ENCODE results near the gene LRRTM4.

- TF ChIP-seq CTCF (conservative IDR thresholded peaks at IDR 0.05; ENCODE audit: low read length) (no peak), EZH2phosphoT487 (IDR thresholded peaks at IDR 0.05; ENCODE audit: borderline replicate concordance, low read depth, low read length) (no peak)
Measured at GRCh38 chr2:77179297-77179696, 342.9 kb downstream of the LRRTM4 start.
